GM20431 (cell line): ENCODE measurements around the gene SLC35F3.
"Not testable (repeated sequence)": the region's sequence is repeated elsewhere in the genome, so short reads cannot be mapped to it uniquely, and the experiment has no call there.

Source experiments
- in situ Hi-C: fragments of 300-500 bp; cut with MseI, MboI; formaldehyde crosslinking; loops from one replicate; pipeline ENCODE4 v1.15.0; 2020; ENCODE audit warnings: low sequenced_read_pairs; ENCODE audit not compliant: unreplicated experiment

SLC35F3 gene

GRCh38 chr1:233904633-233905415, at the start of gene SLC35F3:
Gene SLC35F3, plus strand, starts transcription at chr1:233904676.
- in situ Hi-C loops: no loop called here

GRCh38 chr1:233859446-233859845, 45.0 kb upstream of the SLC35F3 start:
- in situ Hi-C loops: no loop called here

GRCh38 chr1:233863901-233864545, 40.5 kb upstream of the SLC35F3 start:
- in situ Hi-C loops: no loop called here

- in situ Hi-C loops: no loop called here
These were observed 39.9 kb upstream of the SLC35F3 start for GRCh38 chr1:233864578-233864977.

- in situ Hi-C loops: no loop called here
These were observed 39.3 kb upstream of the SLC35F3 start for GRCh38 chr1:233865216-233865615.

GRCh38 chr1:233865902-233866301, 38.6 kb upstream of the SLC35F3 start:
- in situ Hi-C loops: no loop called here

- in situ Hi-C loops: no loop called here
These were observed 37.4 kb upstream of the SLC35F3 start for GRCh38 chr1:233867028-233867427.

- in situ Hi-C loops: no loop called here
These were observed 36.0 kb upstream of the SLC35F3 start for GRCh38 chr1:233868461-233868860.

- in situ Hi-C loops: no loop called here
These were observed 34.8 kb upstream of the SLC35F3 start for GRCh38 chr1:233869680-233870079.

- in situ Hi-C loops: no loop called here
These were observed 30.8 kb upstream of the SLC35F3 start for GRCh38 chr1:233873666-233874065.

GRCh38 chr1:233879841-233880240, 24.6 kb upstream of the SLC35F3 start:
- in situ Hi-C loops: no loop called here

GRCh38 chr1:233883671-233884070, 20.8 kb upstream of the SLC35F3 start:
- in situ Hi-C loops: no loop called here

GRCh38 chr1:233884461-233885151, 19.9 kb upstream of the SLC35F3 start:
- in situ Hi-C loops: no loop called here

GRCh38 chr1:233885196-233885920, 19.1 kb upstream of the SLC35F3 start:
- in situ Hi-C loops: no loop called here

GRCh38 chr1:233891151-233891550, 13.3 kb upstream of the SLC35F3 start:
- in situ Hi-C loops: not testable (repeated sequence)

GRCh38 chr1:233897325-233898162, 6.9 kb upstream of the SLC35F3 start:
- in situ Hi-C loops: no loop called here

- in situ Hi-C loops: no loop called here
These were observed 3.0 kb upstream of the SLC35F3 start for GRCh38 chr1:233901495-233901894.

- in situ Hi-C loops: no loop called here
These were observed 1.1 kb downstream of the SLC35F3 start for GRCh38 chr1:233905416-233906051.

GRCh38 chr1:233907151-233907550, 2.7 kb downstream of the SLC35F3 start:
- in situ Hi-C loops: no loop called here
